DND-41 (cell line): ENCODE measurements around the gene RIN3.

Experiments used
- EZH2 ChIP-seq: IDR thresholded peaks from 3 replicates; pipeline ENCODE4 v1.6.1; 2012; ENCODE audit warnings: borderline replicate concordance, low read depth, mild to moderate bottlenecking, moderate library complexity, low read length, inconsistent platforms; ENCODE audit not compliant: severe bottlenecking
- TF ChIP-seq, protein P1 (sequence below): IDR thresholded peaks from 2 replicates; pipeline ENCODE4 v1.5.1; 2012; ENCODE audit warnings: borderline replicate concordance, low read length, moderate library complexity, mild to moderate bottlenecking; ENCODE audit not compliant: poor library complexity, severe bottlenecking; ENCODE audit errors: extremely low read depth

DNA sequence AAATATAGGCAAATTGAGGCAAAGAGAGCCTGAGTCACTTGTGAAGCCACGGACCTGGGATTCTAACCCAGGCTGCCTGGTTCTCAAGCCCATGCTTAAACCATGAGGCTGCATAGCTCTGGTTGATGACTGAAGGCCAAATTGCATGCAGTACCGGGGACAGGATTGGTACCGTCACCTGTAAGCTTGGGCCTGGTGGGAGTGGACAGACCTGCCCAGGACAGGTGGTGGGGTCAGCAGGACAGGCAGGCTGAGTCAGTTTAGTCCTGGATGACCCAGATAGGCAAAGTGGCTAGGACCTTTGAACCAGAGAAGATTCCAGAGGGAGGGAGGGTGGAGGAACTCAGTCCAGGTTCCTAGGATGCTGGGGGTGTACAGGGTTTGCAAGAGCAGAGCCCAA is 25.8 kb downstream of the RIN3 start:
- TF ChIP-seq, protein P1, sequence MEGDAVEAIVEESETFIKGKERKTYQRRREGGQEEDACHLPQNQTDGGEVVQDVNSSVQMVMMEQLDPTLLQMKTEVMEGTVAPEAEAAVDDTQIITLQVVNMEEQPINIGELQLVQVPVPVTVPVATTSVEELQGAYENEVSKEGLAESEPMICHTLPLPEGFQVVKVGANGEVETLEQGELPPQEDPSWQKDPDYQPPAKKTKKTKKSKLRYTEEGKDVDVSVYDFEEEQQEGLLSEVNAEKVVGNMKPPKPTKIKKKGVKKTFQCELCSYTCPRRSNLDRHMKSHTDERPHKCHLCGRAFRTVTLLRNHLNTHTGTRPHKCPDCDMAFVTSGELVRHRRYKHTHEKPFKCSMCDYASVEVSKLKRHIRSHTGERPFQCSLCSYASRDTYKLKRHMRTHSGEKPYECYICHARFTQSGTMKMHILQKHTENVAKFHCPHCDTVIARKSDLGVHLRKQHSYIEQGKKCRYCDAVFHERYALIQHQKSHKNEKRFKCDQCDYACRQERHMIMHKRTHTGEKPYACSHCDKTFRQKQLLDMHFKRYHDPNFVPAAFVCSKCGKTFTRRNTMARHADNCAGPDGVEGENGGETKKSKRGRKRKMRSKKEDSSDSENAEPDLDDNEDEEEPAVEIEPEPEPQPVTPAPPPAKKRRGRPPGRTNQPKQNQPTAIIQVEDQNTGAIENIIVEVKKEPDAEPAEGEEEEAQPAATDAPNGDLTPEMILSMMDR: no peak
- TF ChIP-seq EZH2: no peak
